IMR-90 (cell line): ENCODE measurements around the gene CDK14. TPM values are rescaled to one million over a fixed set of nuclear protein-coding genes. Genes with fewer than 3 reads are reported as not detected.

Source experiments
- ATAC-seq: fragments of 200-7000 bp; cut with Tn5 transposase; 2 replicates; pipeline ENCODE4 v1.9.1; 2020; ENCODE audit warnings: low read depth, mild to moderate bottlenecking, moderate library complexity
- BruUV-seq: library from RNA; stranded (reverse); fragments of 400-500 nt; replicated peaks from 2 replicates; lab custom pipeline; 2021; lab: Mats Ljungman, UMichigan
- CTCF ChIA-PET: fragments of 300-600 bp; formaldehyde crosslinking; extraction: SDS; loops from one replicate; lab custom pipeline; 2021; ENCODE audit warnings: antibody characterized with exemption; lab: Yijun Ruan, JAX
- POLR2A ChIA-PET: fragments of 300-600 bp; sonication (Branson Sonifier 250); formaldehyde crosslinking; loops from one replicate; lab custom pipeline; 2022; ENCODE audit warnings: antibody characterized with exemption; ENCODE audit not compliant: unreplicated experiment; lab: Charles Lee
- DNase-seq: peaks from one replicate; pipeline ENCODE4 v3.0.0; 2013
- H2AFZ ChIP-seq: replicated peaks from 2 replicates; pipeline ENCODE3; 2013; ENCODE audit warnings: low read length, mild to moderate bottlenecking; ENCODE audit not compliant: poor library complexity
- H2AK5ac ChIP-seq: 2 replicates; pipeline ENCODE4 v1.6.1; 2013; ENCODE audit warnings: low read depth, low read length, inconsistent platforms
- H2AK9ac ChIP-seq: replicated peaks from 2 replicates; pipeline ENCODE3; 2013; ENCODE audit warnings: mild to moderate bottlenecking, low read depth, low read length, moderate library complexity; ENCODE audit not compliant: poor library complexity
- H2BK120ac ChIP-seq: 2 replicates; pipeline ENCODE4 v1.6.1; 2013; ENCODE audit warnings: low read depth, low read length, inconsistent platforms
- H2BK15ac ChIP-seq: 3 replicates; pipeline ENCODE4 v1.6.1; 2013; ENCODE audit warnings: low read depth, low read length, inconsistent platforms
- H2BK20ac ChIP-seq: 2 replicates; pipeline ENCODE4 v1.6.1; 2013; ENCODE audit warnings: low read depth, mild to moderate bottlenecking, inconsistent platforms, low read length, moderate library complexity
- H2BK5ac ChIP-seq: 2 replicates; pipeline ENCODE4 v1.6.1; 2013; ENCODE audit warnings: mild to moderate bottlenecking, low read depth, low read length, inconsistent platforms; ENCODE audit not compliant: poor library complexity, severe bottlenecking
- H3K14ac ChIP-seq: replicated peaks from 2 replicates; pipeline ENCODE4 v1.6.1; 2013; ENCODE audit warnings: low read depth, low read length, inconsistent platforms
- H3K18ac ChIP-seq: 2 replicates; pipeline ENCODE4 v1.6.1; 2013; ENCODE audit warnings: low read depth, low read length, control low read depth
- H3K23ac ChIP-seq: 2 replicates; pipeline ENCODE4 v1.6.1; 2013; ENCODE audit warnings: low read depth, low read length, inconsistent platforms
- H3K27ac ChIP-seq: 2 replicates; pipeline ENCODE4 v1.5.1; 2013; ENCODE audit warnings: mild to moderate bottlenecking, control low read depth, low read length; ENCODE audit not compliant: insufficient read depth
- H3K27me3 ChIP-seq: 2 replicates; pipeline ENCODE4 v1.6.1; 2013; ENCODE audit warnings: low read length; ENCODE audit not compliant: control insufficient read depth, insufficient read depth
- H3K36me3 ChIP-seq: 2 replicates; pipeline ENCODE4 v1.6.1; 2013; ENCODE audit warnings: low read length, mixed read lengths; ENCODE audit not compliant: control insufficient read depth, insufficient read depth
- H3K4ac ChIP-seq: 2 replicates; pipeline ENCODE4 v1.6.1; 2013; ENCODE audit warnings: low read depth, low read length, inconsistent platforms
- H3K4me1 ChIP-seq: 2 replicates; pipeline ENCODE4 v1.6.1; 2013; ENCODE audit warnings: low read length, mixed read lengths; ENCODE audit not compliant: control insufficient read depth, insufficient read depth
- H3K4me2 ChIP-seq: 2 replicates; pipeline ENCODE4 v1.6.1; 2013; ENCODE audit warnings: low read depth, mild to moderate bottlenecking, control low read depth, low read length, moderate library complexity
- H3K4me3 ChIP-seq: 2 replicates; pipeline ENCODE4 v1.5.1; 2013; ENCODE audit warnings: low read depth, mild to moderate bottlenecking, control low read depth, low read length, moderate library complexity; ENCODE audit not compliant: insufficient read depth
- H3K56ac ChIP-seq: 2 replicates; pipeline ENCODE4 v1.6.1; 2013; ENCODE audit warnings: low read length, inconsistent platforms; ENCODE audit not compliant: insufficient read depth; ENCODE audit errors: extremely low read depth
- H3K79me1 ChIP-seq, 2 experiments: 2 replicates each; pipeline ENCODE4 v1.6.1; 2013; ENCODE audit warnings: low read length in 2 of 2, inconsistent platforms in 1 of 2, low read depth in 1 of 2
- H3K9ac ChIP-seq: 2 replicates; pipeline ENCODE4 v1.6.1; 2013; ENCODE audit warnings: low read depth, low read length, control low read depth
- H3K9me1 ChIP-seq: 2 replicates; pipeline ENCODE4 v1.6.1; 2013; ENCODE audit warnings: low read length, inconsistent platforms; ENCODE audit not compliant: insufficient read depth
- H3K9me3 ChIP-seq: 2 replicates; pipeline ENCODE4 v1.6.1; 2013; ENCODE audit warnings: low read length; ENCODE audit not compliant: control insufficient read depth, insufficient read depth
- H4K20me1 ChIP-seq: 2 replicates; pipeline ENCODE4 v1.6.1; 2013; ENCODE audit warnings: low read length, inconsistent platforms; ENCODE audit not compliant: insufficient read depth
- H4K5ac ChIP-seq: 2 replicates; pipeline ENCODE4 v1.6.1; 2013; ENCODE audit warnings: mild to moderate bottlenecking, low read depth, low read length, control low read depth
- H4K8ac ChIP-seq, 2 experiments: 2 replicates each; pipeline ENCODE4 v1.6.1; 2013; ENCODE audit warnings: low read depth in 2 of 2, low read length in 2 of 2, control low read depth in 1 of 2, inconsistent platforms in 1 of 2
- H4K91ac ChIP-seq: 2 replicates; pipeline ENCODE4 v1.6.1; 2013; ENCODE audit warnings: low read depth, low read length, inconsistent platforms; ENCODE audit not compliant: insufficient read depth
- BHLHE40 ChIP-seq: fragments of 150-350 bp; IDR thresholded peaks from 2 replicates; pipeline ENCODE4 v1.6.1; 2016; ENCODE audit warnings: mild to moderate bottlenecking, low read depth, low read length
- CEBPB ChIP-seq: IDR thresholded peaks from 2 replicates; pipeline ENCODE4 v1.6.1; 2012; ENCODE audit warnings: low read depth, low read length, improper control_type of control experiment
- CHD1 ChIP-seq: IDR thresholded peaks from 2 replicates; pipeline ENCODE4 v1.6.1; 2012; ENCODE audit warnings: low read depth, low read length, improper control_type of control experiment
- MAFK ChIP-seq: IDR thresholded peaks from 2 replicates; pipeline ENCODE4 v1.6.1; 2012; ENCODE audit warnings: low read depth, low read length, improper control_type of control experiment
- MAZ ChIP-seq: IDR thresholded peaks from 2 replicates; pipeline ENCODE4 v1.6.1; 2012; ENCODE audit warnings: low read depth, mild to moderate bottlenecking, low read length, improper control_type of control experiment, moderate library complexity, borderline replicate concordance
- MXI1 ChIP-seq: IDR thresholded peaks from 2 replicates; pipeline ENCODE4 v1.6.1; 2012; ENCODE audit warnings: low read depth, mild to moderate bottlenecking, low read length, moderate library complexity, borderline replicate concordance
- NFE2L2 ChIP-seq: fragments of 150-350 bp; IDR thresholded peaks from 2 replicates; pipeline ENCODE4 v1.6.1; 2016; ENCODE audit warnings: low read depth, mild to moderate bottlenecking, low read length
- RAD21 ChIP-seq: IDR thresholded peaks from 2 replicates; pipeline ENCODE4 v1.6.1; 2012; ENCODE audit warnings: low read length, improper control_type of control experiment
- RFX5 ChIP-seq: IDR thresholded peaks from 2 replicates; pipeline ENCODE4 v1.8.0; 2012; ENCODE audit warnings: low read depth, mild to moderate bottlenecking, low read length, moderate library complexity
- SMC3 ChIP-seq: fragments of 150-350 bp; IDR thresholded peaks from 2 replicates; pipeline ENCODE4 v1.6.1; 2016; ENCODE audit warnings: low read depth, mild to moderate bottlenecking, antibody characterized with exemption, low read length, moderate library complexity
- WGBS, 2 experiments: methylation state at CpG; one replicate each; pipeline versions ENCODE4 v1.1.5 to v1.1.7; 2013; ENCODE audit warnings: missing lambda C conversion rate in 2 of 2; ENCODE audit not compliant: insufficient read length in 1 of 2; ENCODE audit errors: extremely low coverage in 2 of 2; 5-methylcytosine and 5-hydroxymethylcytosine counted together
- dilution Hi-C: fragments of 300-500 bp; cut with HindIII; formaldehyde crosslinking; loops from one replicate; pipeline ENCODE4 v1.14.3; 2018; ENCODE audit warnings: low sequenced_read_pairs; ENCODE audit not compliant: unreplicated experiment
- in situ Hi-C: fragments of 300-500 bp; cut with MboI; formaldehyde crosslinking; loops from 3 replicates; pipeline ENCODE4 v1.14.3; 2019; ENCODE audit warnings: low sequenced_read_pairs, inconsistent platforms, mixed read lengths
- intact Hi-C: fragments of 100-400 bp; cut with micrococcal nuclease; formaldehyde crosslinking; loops from 2 replicates; pipeline ENCODE4 v1.10.0; 2022
- polyA plus RNA-seq, 3 experiments: library from polyadenylated mRNA; depleted of rRNA; stranded (reverse); fragments of >200 nt; gene quantifications; 2 replicates each; pipeline ENCODE4 v1.2.3, GENCODE V29; 2012; ENCODE audit warnings: low replicate concordance in 1 of 3
- total RNA-seq: library from RNA; depleted of rRNA; stranded (reverse); fragments of >200 nt; gene quantifications from 2 replicates; pipeline ENCODE4 v1.2.3, GENCODE V29; 2012
- TF ChIP-seq, protein P1 (sequence below): fragments of 150-350 bp; IDR thresholded peaks from 2 replicates; pipeline ENCODE4 v1.6.1; 2017; ENCODE audit warnings: mild to moderate bottlenecking, antibody characterized with exemption, low read length, low read depth
- TF ChIP-seq, protein P2 (sequence below): fragments of 150-350 bp; IDR thresholded peaks from 2 replicates; pipeline ENCODE4 v1.6.1; 2016; ENCODE audit warnings: low read depth, mild to moderate bottlenecking, low read length, moderate library complexity, borderline replicate concordance

Gene CDK14
- total and polyA plus RNA-seq, 2 of the 4 experiments (the other 2 are of a cell fraction), result 10.1 to 29.6 TPM

GRCh38 chr7:91062713-91063112 lies 466.6 kb downstream of the CDK14 start:
- POLR2A ChIA-PET, result interaction anchor here (0.6 to 1.0 kb wide), 2 partner anchors 16 to 725 kb away, joined by 3 read pairs; no protein-coding TSS in a partner anchor

More at GRCh38 chr7:91062713-91063112, 466.6 kb downstream of the CDK14 start:
- intact Hi-C loops (no loop called here), dilution Hi-C loops (no loop called here), in situ Hi-C loops (no loop called here)
- ATAC-seq (no peak), DNase-seq (no peak)
- BruUV-seq, result no TSS peak
- H3K4me3 ChIP-seq, result no peak overlapping the region
- no peak overlapping the region for H3K23ac ChIP-seq
- no peak overlapping the region for H2BK20ac ChIP-seq
- no peaks in the 10 kb centered on the region for H4K20me1 ChIP-seq
- no peak overlapping the region for H2BK15ac ChIP-seq
- no peak overlapping the region for H4K5ac ChIP-seq
- no CpG with 5 or more reads among the region's 2 CpGs for WGBS, 2 experiments
- CTCF ChIA-PET, result no interaction called here
- H2BK5ac ChIP-seq, result no peak overlapping the region
- no peak overlapping the region for H2AK5ac ChIP-seq
- H3K14ac ChIP-seq, result no peak overlapping the region
- no peaks in the 10 kb centered on the region for H3K27me3 ChIP-seq
- H3K9ac ChIP-seq, result no peak overlapping the region
- H3K9me1 ChIP-seq, result peaks cover 3% of the 10 kb centered on the region
- H2AFZ ChIP-seq, result no peak overlapping the region
- no peaks in the 10 kb centered on the region for H3K9me3 ChIP-seq
- H3K4me2 ChIP-seq, result no peak overlapping the region
- no peaks in the 10 kb centered on the region for H3K36me3 ChIP-seq
- H2AK9ac ChIP-seq, result no peak overlapping the region
- peaks cover 6% of the 10 kb centered on the region; the same call in 1 of the 2 replicates for H3K4me1 ChIP-seq
- no peak overlapping the region for H3K27ac ChIP-seq
- no peak overlapping the region for H3K56ac ChIP-seq
- no peak overlapping the region for H3K18ac ChIP-seq
- H4K91ac ChIP-seq, result no peak overlapping the region
- no peak overlapping the region for H2BK120ac ChIP-seq
- H3K4ac ChIP-seq, result no peak overlapping the region
- H3K79me1 ChIP-seq, result no peaks in the 10 kb centered on the region
- TF ChIP-seq NFE2L2 (no peak), SMC3 (no peak), MAZ (no peak), BHLHE40 (no peak), MAFK (no peak), RAD21 (no peak), CHD1 (no peak), MXI1 (no peak), CEBPB (no peak), RFX5 (no peak)
- TF ChIP-seq, protein P1, sequence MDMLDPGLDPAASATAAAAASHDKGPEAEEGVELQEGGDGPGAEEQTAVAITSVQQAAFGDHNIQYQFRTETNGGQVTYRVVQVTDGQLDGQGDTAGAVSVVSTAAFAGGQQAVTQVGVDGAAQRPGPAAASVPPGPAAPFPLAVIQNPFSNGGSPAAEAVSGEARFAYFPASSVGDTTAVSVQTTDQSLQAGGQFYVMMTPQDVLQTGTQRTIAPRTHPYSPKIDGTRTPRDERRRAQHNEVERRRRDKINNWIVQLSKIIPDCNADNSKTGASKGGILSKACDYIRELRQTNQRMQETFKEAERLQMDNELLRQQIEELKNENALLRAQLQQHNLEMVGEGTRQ, result no peak
- TF ChIP-seq, protein P2, sequence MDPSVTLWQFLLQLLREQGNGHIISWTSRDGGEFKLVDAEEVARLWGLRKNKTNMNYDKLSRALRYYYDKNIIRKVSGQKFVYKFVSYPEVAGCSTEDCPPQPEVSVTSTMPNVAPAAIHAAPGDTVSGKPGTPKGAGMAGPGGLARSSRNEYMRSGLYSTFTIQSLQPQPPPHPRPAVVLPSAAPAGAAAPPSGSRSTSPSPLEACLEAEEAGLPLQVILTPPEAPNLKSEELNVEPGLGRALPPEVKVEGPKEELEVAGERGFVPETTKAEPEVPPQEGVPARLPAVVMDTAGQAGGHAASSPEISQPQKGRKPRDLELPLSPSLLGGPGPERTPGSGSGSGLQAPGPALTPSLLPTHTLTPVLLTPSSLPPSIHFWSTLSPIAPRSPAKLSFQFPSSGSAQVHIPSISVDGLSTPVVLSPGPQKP, result no peak
- no peak overlapping the region for H4K8ac ChIP-seq
